Osteoblast (primary cell): ENCODE results near the gene NCOA4. TPM values are rescaled to one million over a fixed set of nuclear protein-coding genes. Genes with fewer than 3 reads are reported as not detected.
"Not testable (repeated sequence)": the region's sequence is repeated elsewhere in the genome, so short reads cannot be mapped to it uniquely, and the experiment has no call there.

ENCODE experiments used
- DNase-seq: peaks from one replicate; pipeline ENCODE4 v3.0.0; 2011; ENCODE audit warnings: low spot score, mixed read lengths; ENCODE audit not compliant: insufficient read length; ENCODE audit errors: missing footprints
- H2AFZ ChIP-seq: 2 replicates; pipeline ENCODE4 v1.6.0; 2011; ENCODE audit warnings: mild to moderate bottlenecking, low read length
- H3K27ac ChIP-seq: 2 replicates; pipeline ENCODE4 v1.5.1; 2011; ENCODE audit warnings: mild to moderate bottlenecking, low read depth, low read length, moderate library complexity
- H3K27me3 ChIP-seq: 2 replicates; pipeline ENCODE4 v1.6.0; 2012; ENCODE audit warnings: mild to moderate bottlenecking, control low read depth, inconsistent platforms, low read length, moderate library complexity; ENCODE audit not compliant: insufficient read depth
- H3K36me3 ChIP-seq: 2 replicates; pipeline ENCODE4 v1.5.1; 2011; ENCODE audit warnings: mild to moderate bottlenecking, low read length, control low read depth, moderate library complexity; ENCODE audit not compliant: insufficient read depth
- H3K4me1 ChIP-seq: 2 replicates; pipeline ENCODE4 v1.5.1; 2011; ENCODE audit warnings: mild to moderate bottlenecking, low read length, control low read depth, moderate library complexity; ENCODE audit not compliant: insufficient read depth
- H3K4me2 ChIP-seq: 2 replicates; pipeline ENCODE4 v1.6.0; 2011; ENCODE audit warnings: mild to moderate bottlenecking, low read length; ENCODE audit not compliant: insufficient read depth
- H3K4me3 ChIP-seq: fragments of 200-600 bp; sonication (generic); 3 replicates; pipeline ENCODE4 v1.5.1; 2012; ENCODE audit warnings: mild to moderate bottlenecking, low read length, inconsistent platforms; ENCODE audit not compliant: insufficient read depth
- H3K79me2 ChIP-seq: 2 replicates; pipeline ENCODE4 v1.6.0; 2012; ENCODE audit warnings: mild to moderate bottlenecking, low read length, control low read depth, inconsistent platforms; ENCODE audit not compliant: insufficient read depth
- H3K9me3 ChIP-seq: 2 replicates; pipeline ENCODE4 v1.5.1; 2011; ENCODE audit warnings: low read depth, low read length, control low read depth
- H4K20me1 ChIP-seq: 2 replicates; pipeline ENCODE4 v1.6.0; 2012; ENCODE audit warnings: mild to moderate bottlenecking, low read length, control low read depth; ENCODE audit not compliant: insufficient read depth
- total RNA-seq: library from RNA; depleted of rRNA; stranded (reverse); fragments of >200 nt; gene quantifications from 2 replicates; pipeline ENCODE4 v1.2.3, GENCODE V29; 2012
- TF ChIP-seq, protein P1 (sequence below): IDR thresholded peaks from 2 replicates; pipeline ENCODE4 v1.5.1; 2011; ENCODE audit warnings: mild to moderate bottlenecking, low read depth, low read length, moderate library complexity; ENCODE audit errors: extremely low read depth

NCOA4 gene
- total RNA-seq, 1 donor: 260 TPM

DNA sequence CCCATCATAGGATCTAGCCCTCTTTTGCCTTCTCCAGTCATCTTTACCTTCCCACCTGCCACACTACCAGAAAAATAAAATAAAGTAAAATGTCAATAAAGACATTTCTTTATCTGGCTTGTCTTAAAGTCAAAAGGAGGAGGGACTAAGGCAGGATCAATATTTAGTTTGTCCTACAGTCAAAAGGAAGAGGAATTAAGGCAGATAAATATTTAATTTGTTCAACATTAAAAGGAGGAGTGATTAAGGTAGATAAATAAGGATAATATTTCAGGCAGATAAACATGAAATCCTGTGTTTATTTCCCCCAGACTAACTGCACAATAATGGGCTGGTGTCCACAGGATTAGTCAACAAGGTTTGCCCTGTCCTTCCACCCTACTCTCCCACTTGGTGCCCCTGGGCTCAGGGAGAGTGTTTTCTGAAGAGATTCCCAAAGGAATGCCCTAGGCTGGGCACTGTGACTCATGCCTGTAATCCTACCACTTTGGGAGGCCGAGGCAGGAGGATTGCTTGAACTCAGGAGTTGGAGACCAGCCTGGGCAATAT, 33.9 kb upstream of the NCOA4 start:
- Histone ChIP-seq H3K4me1 (no peaks in the 10 kb centered on the region), H3K9me3 (no peaks in the 10 kb centered on the region), H3K4me3 (no peak overlapping the region), H4K20me1 (no peaks in the 10 kb centered on the region), H3K27ac (no peak overlapping the region), H3K79me2 (no peaks in the 10 kb centered on the region), H2AFZ (no peak overlapping the region), H3K36me3 (no peaks in the 10 kb centered on the region), H3K4me2 (no peak overlapping the region), H3K27me3 (peaks cover 3% of the 10 kb centered on the region)
- TF ChIP-seq, protein P1, sequence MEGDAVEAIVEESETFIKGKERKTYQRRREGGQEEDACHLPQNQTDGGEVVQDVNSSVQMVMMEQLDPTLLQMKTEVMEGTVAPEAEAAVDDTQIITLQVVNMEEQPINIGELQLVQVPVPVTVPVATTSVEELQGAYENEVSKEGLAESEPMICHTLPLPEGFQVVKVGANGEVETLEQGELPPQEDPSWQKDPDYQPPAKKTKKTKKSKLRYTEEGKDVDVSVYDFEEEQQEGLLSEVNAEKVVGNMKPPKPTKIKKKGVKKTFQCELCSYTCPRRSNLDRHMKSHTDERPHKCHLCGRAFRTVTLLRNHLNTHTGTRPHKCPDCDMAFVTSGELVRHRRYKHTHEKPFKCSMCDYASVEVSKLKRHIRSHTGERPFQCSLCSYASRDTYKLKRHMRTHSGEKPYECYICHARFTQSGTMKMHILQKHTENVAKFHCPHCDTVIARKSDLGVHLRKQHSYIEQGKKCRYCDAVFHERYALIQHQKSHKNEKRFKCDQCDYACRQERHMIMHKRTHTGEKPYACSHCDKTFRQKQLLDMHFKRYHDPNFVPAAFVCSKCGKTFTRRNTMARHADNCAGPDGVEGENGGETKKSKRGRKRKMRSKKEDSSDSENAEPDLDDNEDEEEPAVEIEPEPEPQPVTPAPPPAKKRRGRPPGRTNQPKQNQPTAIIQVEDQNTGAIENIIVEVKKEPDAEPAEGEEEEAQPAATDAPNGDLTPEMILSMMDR: no peak
- DNase-seq: no peak

DNA sequence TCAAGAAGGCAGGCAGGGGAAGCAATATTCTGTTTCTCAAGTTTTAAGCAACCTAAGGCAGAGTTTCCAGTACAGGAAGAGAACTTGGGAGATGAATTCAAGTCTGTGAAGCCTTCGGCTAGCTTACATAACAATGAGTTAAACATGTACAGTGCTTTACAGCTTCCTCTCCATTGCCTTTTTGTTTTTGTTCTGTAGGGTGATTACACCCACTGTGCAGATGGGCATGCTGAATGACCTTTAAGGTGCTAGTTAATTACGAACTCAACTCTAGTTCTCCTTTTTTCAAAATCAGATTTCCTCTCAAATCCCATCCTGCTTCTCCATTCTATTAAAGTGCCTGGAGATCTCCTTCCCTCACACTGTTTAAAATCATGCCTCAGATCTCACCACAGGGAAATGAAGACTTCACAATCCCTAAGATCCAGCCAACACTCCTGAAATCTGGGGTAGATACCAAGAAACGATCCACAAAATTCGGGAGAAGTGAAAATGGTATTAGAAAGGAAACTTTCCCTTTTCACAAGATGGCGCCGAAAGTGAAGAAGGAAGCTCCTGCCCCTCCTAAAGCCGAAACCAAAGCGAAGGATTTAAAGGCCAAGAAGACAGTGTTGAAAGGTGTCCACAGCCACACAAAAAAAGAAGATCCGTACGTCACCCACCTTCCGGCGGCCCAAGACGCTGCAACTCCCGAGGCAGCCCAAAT, 32.5 kb upstream of the NCOA4 start:
- Histone ChIP-seq H3K27me3 (peaks cover 3% of the 10 kb centered on the region), H4K20me1 (no peaks in the 10 kb centered on the region), H2AFZ (no peak overlapping the region), H3K4me3 (no peak overlapping the region), H3K27ac (no peak overlapping the region), H3K4me2 (no peak overlapping the region), H3K36me3 (no peaks in the 10 kb centered on the region), H3K79me2 (no peaks in the 10 kb centered on the region), H3K9me3 (no peaks in the 10 kb centered on the region), H3K4me1 (no peaks in the 10 kb centered on the region)
- TF ChIP-seq, protein P1: no peak
- DNase-seq: no peak

DNA sequence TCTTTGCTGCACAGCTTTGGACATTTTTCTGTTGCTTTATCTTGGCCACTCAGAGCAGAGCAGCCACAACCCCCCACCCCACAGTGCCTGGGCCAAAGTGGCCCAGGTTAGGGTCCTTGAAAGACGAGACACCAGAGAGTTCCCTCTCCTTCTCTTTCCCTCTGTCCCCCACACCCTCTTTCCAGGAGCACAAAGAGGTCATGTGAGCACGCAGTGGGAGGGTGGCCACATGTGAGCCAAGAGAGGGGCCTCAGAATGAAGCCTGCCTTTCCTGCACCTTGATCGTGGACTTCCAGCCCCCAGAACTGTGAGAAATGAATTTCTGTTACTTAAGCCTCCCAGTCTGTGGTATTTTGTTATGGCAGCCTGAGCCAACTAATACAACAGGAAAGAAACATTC, 30.3 kb upstream of the NCOA4 start:
- Histone ChIP-seq H3K27me3 (peaks cover 3% of the 10 kb centered on the region), H4K20me1 (no peaks in the 10 kb centered on the region), H3K4me1 (no peaks in the 10 kb centered on the region), H3K4me2 (no peak overlapping the region), H3K4me3 (no peak overlapping the region), H3K27ac (no peak overlapping the region), H2AFZ (no peak overlapping the region), H3K9me3 (no peaks in the 10 kb centered on the region), H3K36me3 (no peaks in the 10 kb centered on the region), H3K79me2 (no peaks in the 10 kb centered on the region)
- TF ChIP-seq, protein P1: no peak
- no peak for DNase-seq

DNA sequence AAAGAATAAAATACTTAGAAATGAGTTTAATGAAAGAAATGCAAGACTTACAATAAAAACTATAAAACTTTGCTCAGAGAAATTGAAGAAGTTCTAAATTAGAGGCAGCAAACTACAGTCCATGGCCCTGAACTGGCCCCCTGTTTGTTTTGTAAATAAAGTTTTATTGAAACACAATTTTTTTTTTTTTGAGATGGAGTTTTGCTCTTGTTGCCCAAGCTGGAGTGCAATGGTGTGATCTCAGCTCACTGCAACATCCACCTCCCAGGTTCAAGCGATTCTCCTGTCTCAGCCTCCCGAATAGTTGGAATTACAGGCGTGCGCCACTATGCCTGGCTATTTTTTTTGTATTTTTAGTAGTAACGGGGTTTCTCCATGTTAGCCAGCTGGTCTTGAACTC, 27.5 kb upstream of the NCOA4 start:
- H3K4me1 ChIP-seq, H3K9me3 ChIP-seq, H3K4me3 ChIP-seq, H3K27me3 ChIP-seq, H2AFZ ChIP-seq, H3K27ac ChIP-seq, H3K4me2 ChIP-seq, H3K79me2 ChIP-seq, H4K20me1 ChIP-seq, DNase-seq, H3K36me3 ChIP-seq: not testable (repeated sequence)
